GM12875 (cell line): ENCODE measurements around the gene FCF1.

Source experiments
- H3K4me3 ChIP-seq: one replicate; pipeline ENCODE4 v1.5.1; 2011; ENCODE audit warnings: low read depth, low read length, control low read depth
- TF ChIP-seq, protein P1 (sequence below): IDR thresholded peaks from 2 replicates; pipeline ENCODE4 v1.5.1; 2011; ENCODE audit warnings: low read depth, mild to moderate bottlenecking, control low read depth, inconsistent platforms, low read length, moderate library complexity, borderline replicate concordance; ENCODE audit not compliant: insufficient read depth

The FCF1 gene

DNA sequence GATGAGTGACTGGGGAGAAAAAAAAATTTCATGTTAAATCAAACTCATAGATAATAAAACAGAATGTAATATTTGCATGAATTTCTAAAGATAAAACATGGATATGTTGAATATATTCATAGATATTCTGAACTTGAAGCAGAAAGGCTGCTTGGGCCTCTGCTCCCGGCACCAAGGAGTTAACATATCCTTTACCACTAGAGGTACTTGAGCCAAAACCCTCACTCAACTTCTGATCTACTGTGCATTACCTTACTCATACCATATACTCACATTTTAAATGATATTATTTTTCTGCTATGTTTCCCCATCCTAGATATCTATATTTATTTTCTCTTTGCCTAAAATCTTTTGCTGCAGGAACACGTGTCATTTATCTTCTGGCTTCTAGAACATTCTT is 15.0 kb upstream of the FCF1 start:
- H3K4me3 ChIP-seq = no peak overlapping the region
- TF ChIP-seq, protein P1, sequence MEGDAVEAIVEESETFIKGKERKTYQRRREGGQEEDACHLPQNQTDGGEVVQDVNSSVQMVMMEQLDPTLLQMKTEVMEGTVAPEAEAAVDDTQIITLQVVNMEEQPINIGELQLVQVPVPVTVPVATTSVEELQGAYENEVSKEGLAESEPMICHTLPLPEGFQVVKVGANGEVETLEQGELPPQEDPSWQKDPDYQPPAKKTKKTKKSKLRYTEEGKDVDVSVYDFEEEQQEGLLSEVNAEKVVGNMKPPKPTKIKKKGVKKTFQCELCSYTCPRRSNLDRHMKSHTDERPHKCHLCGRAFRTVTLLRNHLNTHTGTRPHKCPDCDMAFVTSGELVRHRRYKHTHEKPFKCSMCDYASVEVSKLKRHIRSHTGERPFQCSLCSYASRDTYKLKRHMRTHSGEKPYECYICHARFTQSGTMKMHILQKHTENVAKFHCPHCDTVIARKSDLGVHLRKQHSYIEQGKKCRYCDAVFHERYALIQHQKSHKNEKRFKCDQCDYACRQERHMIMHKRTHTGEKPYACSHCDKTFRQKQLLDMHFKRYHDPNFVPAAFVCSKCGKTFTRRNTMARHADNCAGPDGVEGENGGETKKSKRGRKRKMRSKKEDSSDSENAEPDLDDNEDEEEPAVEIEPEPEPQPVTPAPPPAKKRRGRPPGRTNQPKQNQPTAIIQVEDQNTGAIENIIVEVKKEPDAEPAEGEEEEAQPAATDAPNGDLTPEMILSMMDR = no peak

DNA sequence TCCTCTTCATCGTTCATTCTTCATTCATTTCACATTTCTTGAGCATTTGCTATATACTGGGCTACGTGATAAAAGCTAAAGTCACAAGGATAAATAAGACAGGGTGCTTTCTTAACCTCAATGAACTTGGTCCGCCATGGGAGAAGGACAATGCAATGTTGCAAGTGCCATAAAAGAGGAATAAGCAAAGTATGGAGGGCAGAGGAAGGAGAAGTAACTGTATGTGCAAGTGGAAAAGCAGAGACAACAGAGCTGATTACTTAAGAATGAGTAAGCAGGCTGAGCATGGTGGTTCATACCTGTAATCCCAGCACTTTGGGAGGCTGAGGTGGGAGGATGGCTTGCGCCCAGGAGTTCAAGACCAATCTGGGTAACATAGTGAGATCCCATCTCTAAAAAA is 14.5 kb upstream of the FCF1 start:
- no peak overlapping the region for H3K4me3 ChIP-seq
- TF ChIP-seq, protein P1 = no peak

DNA sequence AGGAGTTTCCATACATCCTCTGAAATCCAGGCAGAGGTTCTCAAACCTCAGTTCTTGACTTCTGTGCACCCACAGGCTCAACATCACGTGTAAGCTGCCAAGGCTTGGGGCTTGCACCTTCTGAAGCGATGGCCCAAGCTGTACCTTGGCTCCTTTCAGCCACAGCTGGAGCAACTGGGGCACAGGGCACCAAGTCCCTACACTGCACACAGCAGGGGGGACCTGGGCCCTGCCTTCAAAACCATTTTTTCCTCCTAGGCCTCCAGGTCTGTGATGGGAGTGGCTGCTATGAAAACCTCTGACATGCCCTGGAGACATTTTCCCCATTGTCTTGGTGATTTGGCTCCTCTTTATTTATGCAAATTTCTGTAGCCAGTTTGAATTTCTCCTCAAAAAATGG is 10.7 kb upstream of the FCF1 start:
- no peak overlapping the region for H3K4me3 ChIP-seq
- TF ChIP-seq, protein P1 = no peak

DNA sequence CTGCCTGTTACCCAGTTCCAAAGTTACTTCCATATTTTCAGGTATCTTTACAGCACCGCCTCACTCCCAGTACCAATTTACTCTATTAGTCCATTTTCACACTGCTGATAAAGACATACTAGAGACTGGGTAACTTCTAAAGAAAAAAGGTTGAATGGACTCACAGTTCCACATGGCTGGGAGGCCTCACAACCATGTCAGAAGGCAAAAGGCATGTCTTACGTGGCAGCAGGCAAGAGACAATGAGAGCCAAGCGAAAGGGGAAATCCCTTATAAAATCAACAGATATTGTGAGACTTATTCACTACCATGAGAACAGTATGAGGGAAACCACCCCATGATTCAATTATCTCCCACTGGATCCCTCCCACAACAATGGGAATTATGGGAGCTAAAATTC is 9.9 kb upstream of the FCF1 start:
- TF ChIP-seq, protein P1 = no peak
- H3K4me3 ChIP-seq = no peak overlapping the region

DNA sequence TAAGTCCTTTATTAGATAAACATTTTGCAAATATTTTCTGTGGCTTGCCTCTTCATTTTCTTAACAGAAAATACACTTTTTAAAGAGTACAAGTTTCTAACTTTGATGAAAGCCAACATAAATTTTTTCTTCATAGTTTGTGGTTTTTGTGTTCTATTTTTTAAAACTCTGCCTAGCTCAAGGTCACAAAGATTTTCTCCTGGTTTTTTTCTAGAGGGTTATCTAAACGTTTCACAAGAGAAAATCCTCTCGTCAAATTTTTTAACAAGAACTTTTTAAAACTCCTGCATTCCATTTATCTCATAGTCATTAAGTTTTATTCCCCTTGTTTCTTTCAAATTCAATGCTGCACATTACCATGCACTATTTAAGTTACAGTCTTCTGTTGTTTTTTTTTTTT is 8.3 kb upstream of the FCF1 start:
- TF ChIP-seq, protein P1 = no peak
- no peak overlapping the region for H3K4me3 ChIP-seq

DNA sequence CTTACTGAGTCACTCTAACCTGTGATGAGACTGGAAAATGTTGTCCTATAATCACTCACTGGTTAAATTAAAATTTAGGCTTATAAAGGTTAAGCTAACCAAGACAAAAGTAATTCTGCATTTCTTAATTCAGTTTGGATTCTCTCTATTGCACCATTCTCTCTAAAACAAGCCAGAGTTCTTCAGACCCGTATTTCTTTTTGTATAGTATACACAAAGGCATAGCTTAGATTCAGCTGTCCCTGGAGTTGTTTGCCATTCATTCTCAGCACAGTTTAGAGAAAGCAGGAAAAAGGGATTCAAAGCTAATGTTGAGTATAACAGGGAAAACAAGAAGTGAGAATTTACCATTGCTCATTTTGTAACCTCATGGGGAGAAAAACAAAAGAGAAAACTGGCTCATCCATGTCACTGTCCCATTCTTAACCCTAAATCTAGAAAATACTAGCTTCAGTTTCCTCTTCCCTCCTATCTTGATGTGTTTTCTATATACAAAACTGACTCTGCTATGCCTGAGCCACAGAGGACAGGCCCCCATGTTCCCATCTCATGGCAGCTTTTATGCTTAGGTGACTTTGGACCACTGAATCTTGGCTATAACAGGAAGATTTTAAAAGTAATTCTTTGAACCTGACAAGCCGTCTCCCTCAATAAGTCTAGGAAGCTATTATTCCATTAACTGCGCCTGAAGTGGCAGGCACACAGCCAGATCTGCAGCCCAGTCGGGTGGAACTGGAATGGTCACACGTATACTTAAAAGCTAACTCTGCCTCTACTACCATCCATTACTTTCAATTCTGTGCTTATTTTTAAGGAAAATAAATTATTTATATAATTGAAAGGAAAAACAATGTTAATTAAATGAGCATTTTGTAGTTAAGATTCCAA is 7.1 kb upstream of the FCF1 start:
- H3K4me3 ChIP-seq = no peak overlapping the region
- TF ChIP-seq, protein P1 = no peak

DNA sequence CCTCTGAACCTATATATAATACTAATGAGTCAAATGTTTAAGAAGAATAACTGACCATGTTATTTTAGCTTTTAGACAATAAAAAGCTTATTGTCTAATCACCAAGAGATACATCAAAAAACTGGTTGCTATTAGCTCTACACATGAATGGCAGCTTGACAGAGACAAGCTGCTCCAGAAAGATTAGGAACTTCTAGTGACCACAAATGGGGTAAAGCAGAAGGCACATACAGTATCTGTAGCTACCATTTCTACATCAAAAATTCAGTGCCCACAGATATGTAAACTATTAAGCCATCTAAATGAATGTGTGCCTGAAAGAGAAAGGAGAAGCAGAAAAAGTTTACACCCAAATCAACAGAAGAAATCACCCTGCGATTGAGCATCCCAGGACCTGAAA is 2.5 kb upstream of the FCF1 start:
- TF ChIP-seq, protein P1 = no peak
- H3K4me3 ChIP-seq = no peak overlapping the region
